Mesenchymal stem cell (in vitro differentiated cells and primary cell): ENCODE measurements around the gene ENSA.
"Not testable (repeated sequence)": the region's sequence is repeated elsewhere in the genome, so short reads cannot be mapped to it uniquely, and the experiment has no call there.

Experiments used
- DNase-seq: peaks from one replicate; pipeline ENCODE4 v3.0.0-alpha.2; 2013
- H2AFZ ChIP-seq: one replicate; pipeline ENCODE4 v1.6.1; 2013; ENCODE audit warnings: low read depth, mild to moderate bottlenecking, control low read depth, inconsistent platforms, low read length, moderate library complexity
- H2AK5ac ChIP-seq: 2 replicates; pipeline ENCODE4 v1.6.1; 2013; ENCODE audit warnings: low read length, moderate library complexity, mild to moderate bottlenecking, inconsistent platforms; ENCODE audit not compliant: severe bottlenecking
- H2BK120ac ChIP-seq: one replicate; pipeline ENCODE4 v1.6.1; 2013; ENCODE audit warnings: low read depth, mild to moderate bottlenecking, inconsistent platforms, low read length, moderate library complexity
- H2BK12ac ChIP-seq, 2 experiments: one replicate each; pipeline ENCODE4 v1.6.1; 2013; ENCODE audit warnings: inconsistent platforms in 2 of 2, low read length in 2 of 2, mild to moderate bottlenecking in 2 of 2, moderate library complexity in 2 of 2, control low read depth in 1 of 2
- H2BK15ac ChIP-seq: one replicate; pipeline ENCODE4 v1.6.1; 2013; ENCODE audit warnings: mild to moderate bottlenecking, low read depth, inconsistent platforms; ENCODE audit not compliant: poor library complexity, severe bottlenecking
- H2BK5ac ChIP-seq: 2 replicates; pipeline ENCODE4 v1.6.1; 2013; ENCODE audit warnings: low read depth, mild to moderate bottlenecking, low read length, control low read depth, inconsistent platforms; ENCODE audit not compliant: poor library complexity, severe bottlenecking
- H3K14ac ChIP-seq, 2 experiments: one replicate each; pipeline ENCODE4 v1.6.1; 2013; ENCODE audit warnings: inconsistent platforms in 2 of 2, low read length in 2 of 2, control low read depth in 1 of 2, mild to moderate bottlenecking in 1 of 2, moderate library complexity in 1 of 2
- H3K18ac ChIP-seq, 2 experiments: one replicate each; pipeline ENCODE4 v1.6.1; 2013; ENCODE audit warnings: inconsistent platforms in 2 of 2, low read length in 2 of 2, control low read depth in 1 of 2, low read depth in 1 of 2, mild to moderate bottlenecking in 1 of 2
- H3K23ac ChIP-seq, 2 experiments: one replicate each; pipeline ENCODE4 v1.6.1; 2013; ENCODE audit warnings: inconsistent platforms in 2 of 2, low read length in 2 of 2, mild to moderate bottlenecking in 2 of 2, moderate library complexity in 2 of 2, control low read depth in 1 of 2
- H3K27ac ChIP-seq: 2 replicates; pipeline ENCODE4 v1.5.1; 2013; ENCODE audit warnings: mild to moderate bottlenecking, moderate library complexity, low read length, control low read depth, inconsistent platforms; ENCODE audit not compliant: poor library complexity, severe bottlenecking
- H3K27me3 ChIP-seq, 2 experiments: 2 replicates each; pipeline versions ENCODE4 v1.6.1 to v1.7.0; 2013; ENCODE audit warnings: low read length in 2 of 2, mild to moderate bottlenecking in 2 of 2, moderate library complexity in 2 of 2, control low read depth in 1 of 2, inconsistent platforms in 1 of 2; ENCODE audit not compliant: control insufficient read depth in 1 of 2, insufficient read depth in 1 of 2
- H3K36me3 ChIP-seq, 2 experiments: 2 replicates each; pipeline versions ENCODE4 v1.6.1 to v1.7.0; 2013; ENCODE audit warnings: low read length in 2 of 2, control low read depth in 1 of 2, inconsistent platforms in 1 of 2, low read depth in 1 of 2, mild to moderate bottlenecking in 1 of 2; ENCODE audit not compliant: insufficient read depth in 2 of 2, control insufficient read depth in 1 of 2
- H3K4ac ChIP-seq, 2 experiments: one replicate each; pipeline ENCODE4 v1.6.1; 2013; ENCODE audit warnings: inconsistent platforms in 2 of 2, low read length in 2 of 2, mild to moderate bottlenecking in 2 of 2, moderate library complexity in 2 of 2, control low read depth in 1 of 2, low read depth in 1 of 2
- H3K4me1 ChIP-seq: 2 replicates; pipeline ENCODE4 v1.6.1; 2013; ENCODE audit warnings: low read depth, low read length, control low read depth; ENCODE audit not compliant: control insufficient read depth, insufficient read depth
- H3K4me2 ChIP-seq: 2 replicates; pipeline ENCODE4 v1.6.1; 2013; ENCODE audit warnings: low read length, mild to moderate bottlenecking, inconsistent platforms; ENCODE audit not compliant: poor library complexity, severe bottlenecking
- H3K4me3 ChIP-seq, 2 experiments: 2 replicates each; pipeline versions ENCODE4 v1.5.1 to v1.7.0; 2013; ENCODE audit warnings: low read length in 2 of 2, mild to moderate bottlenecking in 2 of 2, control low read depth in 1 of 2, low read depth in 1 of 2; ENCODE audit not compliant: insufficient read depth in 1 of 2
- H3K79me1 ChIP-seq: replicated peaks from 2 replicates; pipeline ENCODE4 v1.6.1; 2013; ENCODE audit warnings: mild to moderate bottlenecking, control low read depth, low read length, inconsistent platforms; ENCODE audit not compliant: poor library complexity, severe bottlenecking
- H3K9ac ChIP-seq: 2 replicates; pipeline ENCODE4 v1.7.0; 2013; ENCODE audit warnings: mild to moderate bottlenecking, low read length, moderate library complexity
- H3K9me3 ChIP-seq: 2 replicates; pipeline ENCODE4 v1.7.0; 2013; ENCODE audit warnings: mild to moderate bottlenecking, low read length; ENCODE audit not compliant: control insufficient read depth
- H4K8ac ChIP-seq: one replicate; pipeline ENCODE4 v1.6.1; 2013; ENCODE audit warnings: inconsistent platforms, mild to moderate bottlenecking, low read length, moderate library complexity
- H4K91ac ChIP-seq: one replicate; pipeline ENCODE4 v1.6.1; 2013; ENCODE audit warnings: mild to moderate bottlenecking, low read length, inconsistent platforms
- WGBS: methylation state at CpG from one replicate; pipeline ENCODE4 v1.1.7; 2013; ENCODE audit warnings: mixed read lengths; 5-methylcytosine and 5-hydroxymethylcytosine counted together

ENSA gene

DNA sequence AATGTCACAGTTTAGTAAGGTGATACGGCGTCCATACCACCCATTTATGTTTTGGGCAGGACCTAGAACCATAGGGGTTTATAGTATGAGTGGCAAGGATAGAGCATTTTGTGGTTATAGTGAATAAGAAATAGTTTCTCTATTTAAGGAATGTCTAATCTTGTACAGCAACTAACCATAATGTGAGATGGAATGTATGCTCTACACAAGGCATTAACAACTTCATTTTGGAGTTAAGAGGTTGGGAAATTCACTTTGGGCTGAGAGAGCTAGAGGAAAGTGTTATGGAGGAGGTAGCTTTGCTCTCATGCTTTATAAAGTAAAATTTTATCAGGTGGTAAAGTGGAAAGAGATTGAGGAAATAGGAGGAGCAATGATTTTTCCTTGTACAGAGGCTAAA is 47.0 kb downstream of the ENSA start:
- H3K14ac ChIP-seq: no peak overlapping the region
- H4K91ac ChIP-seq: no peak overlapping the region
- no peak overlapping the region for H2AK5ac ChIP-seq
- H2BK12ac ChIP-seq: no peak overlapping the region
- no peak overlapping the region for H3K18ac ChIP-seq
- 100% methylated on average over 1 of the region's 2 CpGs for WGBS
- no peak overlapping the region for H3K27ac ChIP-seq
- no peaks in the 10 kb centered on the region for H3K27me3 ChIP-seq
- H2BK5ac ChIP-seq: no peak overlapping the region
- H3K36me3 ChIP-seq: peaks cover 5 to 16% of the 10 kb centered on the region in 2 experiments
- no peak overlapping the region for H2AFZ ChIP-seq
- DNase-seq: peak; percentile 15
- peaks cover 4% of the 10 kb centered on the region for H3K4me1 ChIP-seq
- no peak overlapping the region for H4K8ac ChIP-seq
- no peak overlapping the region for H3K9ac ChIP-seq
- H2BK15ac ChIP-seq: no peak overlapping the region
- no peak overlapping the region for H3K4me3 ChIP-seq
- H3K4ac ChIP-seq: no peak overlapping the region
- no peaks in the 10 kb centered on the region for H3K9me3 ChIP-seq
- peaks cover 7% of the 10 kb centered on the region for H3K79me1 ChIP-seq
- no peak overlapping the region for H2BK120ac ChIP-seq
- H3K23ac ChIP-seq: no peak overlapping the region
- H3K4me2 ChIP-seq: no peak overlapping the region

DNA sequence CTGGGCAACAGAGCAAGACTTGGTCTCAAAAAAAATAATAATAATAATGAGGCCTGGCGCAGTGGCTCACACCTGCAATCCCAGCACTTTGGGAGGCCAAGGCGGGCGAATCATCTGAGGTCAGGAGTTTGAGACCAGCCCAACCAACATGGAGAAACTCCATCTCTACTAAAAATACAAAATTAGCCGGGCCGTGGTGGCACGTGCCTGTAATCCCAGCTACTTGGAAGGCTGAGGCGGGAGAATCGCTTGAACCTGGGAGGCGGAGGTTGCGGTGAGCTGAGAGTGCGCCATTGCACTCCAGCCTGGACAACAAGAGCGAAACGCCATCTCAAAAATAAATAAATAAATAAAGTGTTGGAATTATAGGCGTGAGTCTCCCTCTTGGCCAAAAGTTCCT is 47.5 kb downstream of the ENSA start:
- not testable (repeated sequence) for H3K4me3 ChIP-seq, DNase-seq, H3K23ac ChIP-seq, H2AK5ac ChIP-seq, H3K14ac ChIP-seq, H4K8ac ChIP-seq, H3K4me1 ChIP-seq, H3K18ac ChIP-seq, H3K79me1 ChIP-seq, H2BK12ac ChIP-seq, H2AFZ ChIP-seq, H3K27ac ChIP-seq, H2BK5ac ChIP-seq, H2BK15ac ChIP-seq, H4K91ac ChIP-seq, H3K27me3 ChIP-seq, H3K4me2 ChIP-seq, H3K9ac ChIP-seq, H2BK120ac ChIP-seq, H3K9me3 ChIP-seq, H3K4ac ChIP-seq
- H3K36me3 ChIP-seq: peaks cover 8 to 20% of the 10 kb centered on the region in 2 experiments
- whole genome bisulfite sequencing: 99% methylated on average over 10 of the region's 14 CpGs

DNA sequence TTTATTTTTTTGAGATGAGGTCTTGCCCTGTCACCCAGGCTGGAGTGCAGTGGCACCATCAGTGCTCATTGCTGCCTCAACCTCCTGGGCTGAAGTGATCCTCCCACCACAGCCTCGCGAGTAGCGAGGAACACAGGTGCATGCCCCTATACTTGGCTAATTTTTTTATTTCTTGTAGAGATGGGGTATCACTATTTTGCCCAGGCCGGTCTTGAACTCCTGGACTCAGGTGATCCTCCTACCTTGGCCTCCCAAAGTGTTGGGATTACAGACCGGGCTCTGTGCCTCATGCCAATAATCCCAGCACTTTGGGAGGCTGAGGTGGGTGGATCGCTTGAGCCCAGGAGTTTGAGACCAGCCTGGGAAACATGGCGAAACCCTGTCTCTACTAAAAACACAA is 48.0 kb downstream of the ENSA start:
- not testable (repeated sequence) for H4K91ac ChIP-seq, H3K27ac ChIP-seq, H3K23ac ChIP-seq, H2BK5ac ChIP-seq, H3K4me2 ChIP-seq, DNase-seq, H3K9me3 ChIP-seq, H2BK120ac ChIP-seq, H4K8ac ChIP-seq, H2BK12ac ChIP-seq, H3K4me3 ChIP-seq, H3K14ac ChIP-seq, H3K27me3 ChIP-seq, H3K79me1 ChIP-seq, H2BK15ac ChIP-seq, H3K9ac ChIP-seq, H2AFZ ChIP-seq, H3K18ac ChIP-seq, H3K4ac ChIP-seq, H3K4me1 ChIP-seq
- Histone ChIP-seq H3K36me3 (peaks cover 8 to 25% of the 10 kb centered on the region in 2 experiments), H2AK5ac (peak overlapping the region; percentile 77)
- WGBS: over 99% methylated on average over 7 of the region's 7 CpGs

DNA sequence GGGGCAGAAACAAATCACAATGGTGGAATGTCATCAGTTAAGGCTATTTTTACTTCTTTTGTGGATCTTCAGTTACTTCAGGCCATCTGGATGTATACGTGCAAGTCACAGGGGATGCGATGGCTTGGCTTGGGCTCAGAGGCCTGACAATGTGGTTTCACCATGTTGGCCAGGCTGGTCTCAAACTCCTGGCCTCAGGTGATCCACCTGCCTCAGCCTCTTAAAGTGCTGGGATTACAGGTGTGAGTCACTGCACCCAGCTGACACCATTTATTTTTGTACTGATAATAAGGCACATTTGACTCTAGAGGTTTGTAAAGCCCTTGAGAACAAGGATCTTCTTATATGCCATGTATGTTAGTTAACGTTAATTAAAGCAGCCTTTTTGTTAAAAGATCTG is 48.4 kb downstream of the ENSA start:
- not testable (repeated sequence) for H4K91ac ChIP-seq, H3K18ac ChIP-seq, H3K4me2 ChIP-seq, H3K27ac ChIP-seq, H3K23ac ChIP-seq, H2AK5ac ChIP-seq, H3K4ac ChIP-seq, H2BK12ac ChIP-seq, H2BK15ac ChIP-seq, H2BK120ac ChIP-seq, H4K8ac ChIP-seq, DNase-seq, H3K4me3 ChIP-seq, H3K27me3 ChIP-seq, H3K9ac ChIP-seq, H2BK5ac ChIP-seq, H3K4me1 ChIP-seq, H3K14ac ChIP-seq, H3K9me3 ChIP-seq, H2AFZ ChIP-seq, H3K79me1 ChIP-seq
- 98% methylated on average over 3 of the region's 3 CpGs for WGBS
- peaks cover 8 to 30% of the 10 kb centered on the region in 2 experiments for H3K36me3 ChIP-seq
